Measurements from ENCODE around the gene POMT1. TPM values are rescaled to one million over a fixed set of nuclear protein-coding genes. Genes with fewer than 3 reads are reported as not detected.

Gene POMT1
- total and polyA plus RNA-seq, 2 of the 8 experiments (the other 6 are each of a cell fraction or from before 2014, with no cell fraction given) = 22.3 to 33.2 TPM

GRCh38 chr9:131491001-131491710 is 11.6 kb upstream of the POMT1 start:
- Histone ChIP-seq H3K9me3 (ENCODE audit: insufficient read depth in 2 of 2, low read depth in 1 of 2, low read length in 1 of 2) (no peaks in the 10 kb centered on the region), H2BK120ac (replicated peaks; ENCODE audit: low read depth, low read length) (no peak overlapping the region), H4K5ac (ENCODE audit: insufficient read length, low read depth, low read length) (no peak overlapping the region), H4K91ac (replicated peaks; ENCODE audit: insufficient read length, low read length) (no peak overlapping the region), H3K4me1 (replicated peaks in 1 of 4; ENCODE audit: control insufficient read depth in 3 of 4, insufficient read depth in 4 of 4, low read length in 3 of 4) (no peaks in the 10 kb centered on the region), H3K23me2 (ENCODE audit: low read depth, low read length) (no peaks in the 10 kb centered on the region), H3K4ac (replicated peaks; ENCODE audit: insufficient read length, low read depth, low read length) (no peak overlapping the region), H3K23ac (ENCODE audit: insufficient read length) (no peak overlapping the region), H3K56ac (replicated peaks; ENCODE audit: insufficient read length, low read depth, low read length) (no peak overlapping the region), H3K79me1 (ENCODE audit: low read depth, low read length) (peaks cover 2% of the 10 kb centered on the region), H3K4me3 (ENCODE audit: extremely low read depth in 1 of 4, insufficient read depth in 2 of 4, low read depth in 3 of 4, low read length in 4 of 4) (no peak overlapping the region), H2AFZ (ENCODE audit: low read length) (no peak overlapping the region), H3K27me3 (replicated peaks in 1 of 4; ENCODE audit: control insufficient read depth in 3 of 4, extremely low read depth in 1 of 4, insufficient read depth in 3 of 4, low read length in 3 of 4) (no peaks in the 10 kb centered on the region), H2AK5ac (ENCODE audit: low read depth, low read length) (no peak overlapping the region), H2BK15ac (ENCODE audit: low read length) (no peak overlapping the region), H2BK20ac (ENCODE audit: low read length) (no peak overlapping the region), H3K27ac (ENCODE audit: low read depth, low read length) (no peak overlapping the region), H3K9ac (replicated peaks in 1 of 4; ENCODE audit: extremely low read depth in 1 of 4, low read depth in 3 of 4, low read length in 3 of 4) (no peak overlapping the region; a peak in 1 of 7 replicates), H3K79me2 (ENCODE audit: control insufficient read depth in 1 of 2, insufficient read depth in 2 of 2, low read length in 2 of 2) (no peaks in the 10 kb centered on the region; a peak in 1 of 4 replicates), H3K36me3 (ENCODE audit: control insufficient read depth in 2 of 4, insufficient read depth in 4 of 4, low read length in 3 of 4) (peaks cover 74 to 99% (median 96%) of the 10 kb centered on the region in 4 experiments), H2BK5ac (ENCODE audit: low read depth, low read length) (no peak overlapping the region), H4K8ac (ENCODE audit: extremely low read depth, insufficient read depth, low read length) (no peak overlapping the region), H3K14ac (ENCODE audit: insufficient read length) (no peak overlapping the region), H3K18ac (ENCODE audit: extremely low read depth, low read length) (no peak overlapping the region), H3K4me2 (ENCODE audit: insufficient read depth in 1 of 2, low read depth in 2 of 2, low read length in 2 of 2) (no peak overlapping the region), H2BK12ac (ENCODE audit: low read depth, low read length) (no peak overlapping the region), H4K20me1 (replicated peaks in 1 of 2; ENCODE audit: control insufficient read depth in 1 of 2, insufficient read depth in 2 of 2, low read length in 2 of 2) (peaks cover 13% of the 10 kb centered on the region in 2 experiments)
- DNase-seq (ENCODE audit: low read depth in 1 of 2, low spot score in 2 of 2) = no peak
- ChIA-PET POLR2A (ENCODE audit: partially characterized antibody) (interaction anchor here (0.8 to 1.5 kb wide), 3 partner anchors 10 to 43 kb away, joined by 3 read pairs; no protein-coding TSS in a partner anchor), CTCF (ENCODE audit: partially characterized antibody) (interaction anchor here (0.7 to 3.5 kb wide), 3 partner anchors 9 to 14 kb away, joined by 3 to 17 read pairs (median 3); no protein-coding TSS in a partner anchor)
- no peak for FAIRE-seq
- 98% methylated on average over 19 of the region's 20 CpGs; no CpG with 5 or more reads in 1 of the 2 experiments for WGBS, 2 experiments (ENCODE audit: extremely low coverage in 1 of 2, insufficient coverage in 1 of 2, insufficient read length in 1 of 2, insufficient replicate concordance in 2 of 2, low coverage in 1 of 2, low lambda C conversion rate in 2 of 2, missing lambda C conversion rate in 1 of 2)
- TF ChIP-seq KDM5A (IDR thresholded peaks at IDR 0.05; ENCODE audit: low read length) (no peak), EP300 (IDR thresholded peaks at IDR 0.05; ENCODE audit: borderline replicate concordance in 1 of 2, low read depth in 2 of 2, low read length in 2 of 2) (no peak), RAD21 (IDR thresholded peaks at IDR 0.05 in 1 of 2, conservative IDR thresholded peaks at IDR 0.05 in 1 of 2; ENCODE audit: low read depth in 2 of 2, low read length in 2 of 2) (no peak), FOSL1 (IDR thresholded peaks at IDR 0.05; ENCODE audit: insufficient read depth, low read depth, low read length) (no peak), SIX5 (IDR thresholded peaks at IDR 0.05; ENCODE audit: low read depth, low read length) (no peak), SUZ12 (IDR thresholded peaks at IDR 0.05; ENCODE audit: low read length) (no peak), RBBP5 (IDR thresholded peaks at IDR 0.05; ENCODE audit: borderline replicate concordance, low read depth, low read length) (no peak), CREB1 (IDR thresholded peaks at IDR 0.05) (no peak), ATF2 (IDR thresholded peaks at IDR 0.05; ENCODE audit: low read length) (no peak), POLR2AphosphoS5 (IDR thresholded peaks at IDR 0.05; ENCODE audit: low read depth, low read length) (no peak), CEBPB (IDR thresholded peaks at IDR 0.05; ENCODE audit: low read depth, low read length) (no peak)
